ENCODE measurements around the gene ZCCHC13. TPM values are rescaled to one million over a fixed set of nuclear protein-coding genes. Genes with fewer than 3 reads are reported as not detected.

Gene ZCCHC13
- total and polyA plus RNA-seq, 2 of the 8 experiments (the other 6 are each of a cell fraction or from before 2014, with no cell fraction given), result not detected

GRCh38 chrX:74343343-74344279 lies 39.6 kb downstream of the ZCCHC13 start:
- no peak overlapping the region for H3K4me2 ChIP-seq (ENCODE audit: insufficient read depth in 1 of 2, low read depth in 2 of 2, low read length in 2 of 2)
- H4K91ac ChIP-seq (replicated peaks; ENCODE audit: insufficient read length, low read length), result no peak overlapping the region
- peaks cover 0 to 3% (median under 1%) of the 10 kb centered on the region in 4 experiments; a peak in 1 of 7 replicates for H3K4me1 ChIP-seq (replicated peaks in 1 of 4; ENCODE audit: control insufficient read depth in 3 of 4, insufficient read depth in 4 of 4, low read length in 3 of 4)
- H4K20me1 ChIP-seq (replicated peaks in 1 of 2; ENCODE audit: control insufficient read depth in 1 of 2, insufficient read depth in 2 of 2, low read length in 2 of 2), result no peaks in the 10 kb centered on the region
- H3K27me3 ChIP-seq (replicated peaks in 1 of 4; ENCODE audit: control insufficient read depth in 3 of 4, extremely low read depth in 1 of 4, insufficient read depth in 3 of 4, low read length in 3 of 4), result no peaks in the 10 kb centered on the region
- no peak overlapping the region for H3K9ac ChIP-seq (replicated peaks in 1 of 4; ENCODE audit: extremely low read depth in 1 of 4, low read depth in 3 of 4, low read length in 3 of 4)
- peak overlapping the region; percentile 50; the same call in 1 of the 2 replicates for H2BK12ac ChIP-seq (ENCODE audit: low read depth, low read length)
- H4K8ac ChIP-seq (ENCODE audit: extremely low read depth, insufficient read depth, low read length), result no peak overlapping the region
- no peak overlapping the region for H3K23ac ChIP-seq (ENCODE audit: insufficient read length)
- DNase-seq (ENCODE audit: low read depth in 1 of 2, low spot score in 2 of 2) (peak; percentile 27 to 53), FAIRE-seq (peak; percentile 100)
- no peak overlapping the region; the same call in 1 of the 2 replicates for H3K18ac ChIP-seq (ENCODE audit: extremely low read depth, low read length)
- no peak overlapping the region for H2BK15ac ChIP-seq (ENCODE audit: low read length)
- peak overlapping the region; percentile 64 for H2BK120ac ChIP-seq (replicated peaks; ENCODE audit: low read depth, low read length)
- H4K5ac ChIP-seq (ENCODE audit: insufficient read length, low read depth, low read length), result no peak overlapping the region
- no peak overlapping the region for H3K27ac ChIP-seq (ENCODE audit: low read depth, low read length)
- no peaks in the 10 kb centered on the region for H3K36me3 ChIP-seq (ENCODE audit: control insufficient read depth in 2 of 4, insufficient read depth in 4 of 4, low read length in 3 of 4)
- H3K14ac ChIP-seq (ENCODE audit: insufficient read length), result no peak overlapping the region
- no peak overlapping the region for H2AFZ ChIP-seq (ENCODE audit: low read length)
- H2BK5ac ChIP-seq (ENCODE audit: low read depth, low read length), result peak overlapping the region; percentile 90; the same call in 1 of the 2 replicates
- CTCF ChIA-PET (ENCODE audit: partially characterized antibody), result interaction anchor here (0.5 to 2.7 kb wide), 19 partner anchors 14 to 1497 kb away, joined by 3 to 12 read pairs (median 4); no protein-coding TSS in a partner anchor
- H3K79me1 ChIP-seq (ENCODE audit: low read depth, low read length), result no peaks in the 10 kb centered on the region
- no peak overlapping the region for H3K4me3 ChIP-seq (ENCODE audit: extremely low read depth in 1 of 4, insufficient read depth in 2 of 4, low read depth in 3 of 4, low read length in 4 of 4)
- no peak overlapping the region for H3K56ac ChIP-seq (replicated peaks; ENCODE audit: insufficient read length, low read depth, low read length)
- WGBS, 2 experiments (ENCODE audit: extremely low coverage in 1 of 2, insufficient coverage in 1 of 2, insufficient read length in 1 of 2, insufficient replicate concordance in 2 of 2, low coverage in 1 of 2, low lambda C conversion rate in 2 of 2, missing lambda C conversion rate in 1 of 2), result 30% methylated on average over 3 of the region's 3 CpGs; no CpG with 5 or more reads in 1 of the 2 experiments
- H2AK5ac ChIP-seq (ENCODE audit: low read depth, low read length), result no peak overlapping the region
- 0 out of 4 replicates have a peak, but pooled peaks cover 0 to 3% of the 10 kb centered on the region in 2 experiments for H3K9me3 ChIP-seq (ENCODE audit: insufficient read depth in 2 of 2, low read depth in 1 of 2, low read length in 1 of 2)
- H3K4ac ChIP-seq (replicated peaks; ENCODE audit: insufficient read length, low read depth, low read length), result no peak overlapping the region
- POLR2A ChIA-PET (ENCODE audit: partially characterized antibody), result interaction anchor here (0.9 to 2.3 kb wide), 5 partner anchors 19 to 140 kb away, joined by 3 to 8 read pairs (median 5); no protein-coding TSS in a partner anchor
- no peak overlapping the region for H2BK20ac ChIP-seq (ENCODE audit: low read length)
- no peaks in the 10 kb centered on the region for H3K79me2 ChIP-seq (ENCODE audit: control insufficient read depth in 1 of 2, insufficient read depth in 2 of 2, low read length in 2 of 2)
- no peaks in the 10 kb centered on the region for H3K23me2 ChIP-seq (ENCODE audit: low read depth, low read length)
- no peak for TF ChIP-seq TAF1 (IDR thresholded peaks at IDR 0.05; ENCODE audit: low read depth, low read length)
- TF ChIP-seq, protein P1, sequence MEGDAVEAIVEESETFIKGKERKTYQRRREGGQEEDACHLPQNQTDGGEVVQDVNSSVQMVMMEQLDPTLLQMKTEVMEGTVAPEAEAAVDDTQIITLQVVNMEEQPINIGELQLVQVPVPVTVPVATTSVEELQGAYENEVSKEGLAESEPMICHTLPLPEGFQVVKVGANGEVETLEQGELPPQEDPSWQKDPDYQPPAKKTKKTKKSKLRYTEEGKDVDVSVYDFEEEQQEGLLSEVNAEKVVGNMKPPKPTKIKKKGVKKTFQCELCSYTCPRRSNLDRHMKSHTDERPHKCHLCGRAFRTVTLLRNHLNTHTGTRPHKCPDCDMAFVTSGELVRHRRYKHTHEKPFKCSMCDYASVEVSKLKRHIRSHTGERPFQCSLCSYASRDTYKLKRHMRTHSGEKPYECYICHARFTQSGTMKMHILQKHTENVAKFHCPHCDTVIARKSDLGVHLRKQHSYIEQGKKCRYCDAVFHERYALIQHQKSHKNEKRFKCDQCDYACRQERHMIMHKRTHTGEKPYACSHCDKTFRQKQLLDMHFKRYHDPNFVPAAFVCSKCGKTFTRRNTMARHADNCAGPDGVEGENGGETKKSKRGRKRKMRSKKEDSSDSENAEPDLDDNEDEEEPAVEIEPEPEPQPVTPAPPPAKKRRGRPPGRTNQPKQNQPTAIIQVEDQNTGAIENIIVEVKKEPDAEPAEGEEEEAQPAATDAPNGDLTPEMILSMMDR (IDR thresholded peaks at IDR 0.05; ENCODE audit: control extremely low read depth in 1 of 3, insufficient read depth in 1 of 3, low read depth in 1 of 3, low read length in 3 of 3), result peak in 2 of 3 experiments; percentile 61 to 64; a peak in 3 of 4 replicates
- TF ChIP-seq, protein P2, sequence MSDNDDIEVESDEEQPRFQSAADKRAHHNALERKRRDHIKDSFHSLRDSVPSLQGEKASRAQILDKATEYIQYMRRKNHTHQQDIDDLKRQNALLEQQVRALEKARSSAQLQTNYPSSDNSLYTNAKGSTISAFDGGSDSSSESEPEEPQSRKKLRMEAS (IDR thresholded peaks at IDR 0.05), result no peak
- peak; percentile 35 for TF ChIP-seq TAF7 (optimal IDR thresholded peaks at IDR 0.05; ENCODE audit: borderline replicate concordance, low read depth, low read length)
- peak; percentile 81 to 90 for TF ChIP-seq RAD21 (IDR thresholded peaks at IDR 0.05 in 1 of 2, conservative IDR thresholded peaks at IDR 0.05 in 1 of 2; ENCODE audit: low read depth in 2 of 2, low read length in 2 of 2)
